GDM1 (cell line): ENCODE results near the gene CLEC16A.

Source experiments
- DNase-seq: peaks from one replicate; lab custom pipeline; 2025; lab: John Stamatoyannopoulos, UW

Gene CLEC16A

GRCh38 chr16:11162586-11163268 is 218.4 kb downstream of the CLEC16A start:
- DNase-seq = no peak

- no peak for DNase-seq
Observed at GRCh38 chr16:11163761-11164261, 219.4 kb downstream of the CLEC16A start.

GRCh38 chr16:11164482-11165270 is 220.3 kb downstream of the CLEC16A start:
- no peak for DNase-seq

GRCh38 chr16:11165349-11165748 is 221.0 kb downstream of the CLEC16A start:
- DNase-seq = no peak

- no peak for DNase-seq
Observed at GRCh38 chr16:11165894-11166665, 221.7 kb downstream of the CLEC16A start.

GRCh38 chr16:11167581-11167980 is 223.2 kb downstream of the CLEC16A start:
- DNase-seq = no peak

GRCh38 chr16:11168386-11169051 is 224.2 kb downstream of the CLEC16A start:
- DNase-seq = no peak

GRCh38 chr16:11169641-11170040 is 225.3 kb downstream of the CLEC16A start:
- no peak for DNase-seq

- DNase-seq = no peak
Observed at GRCh38 chr16:11170201-11170600, 225.8 kb downstream of the CLEC16A start.

- no peak for DNase-seq
Observed at GRCh38 chr16:11170696-11171447, 226.5 kb downstream of the CLEC16A start.

- no peak for DNase-seq
Observed at GRCh38 chr16:11171448-11171709, 227.0 kb downstream of the CLEC16A start.

GRCh38 chr16:11171757-11172299 is 227.5 kb downstream of the CLEC16A start:
- DNase-seq = no peak

- no peak for DNase-seq
Observed at GRCh38 chr16:11173426-11173825, 229.1 kb downstream of the CLEC16A start.

GRCh38 chr16:11174141-11174540 is 229.8 kb downstream of the CLEC16A start:
- no peak for DNase-seq

- no peak for DNase-seq
Observed at GRCh38 chr16:11175106-11175786, 230.9 kb downstream of the CLEC16A start.

GRCh38 chr16:11175787-11176341 is 231.5 kb downstream of the CLEC16A start:
- DNase-seq = no peak

- no peak for DNase-seq
Observed at GRCh38 chr16:11177578-11178160, 233.3 kb downstream of the CLEC16A start.

GRCh38 chr16:11178424-11178823 is 234.1 kb downstream of the CLEC16A start:
- DNase-seq = no peak

- no peak for DNase-seq
Observed at GRCh38 chr16:11179574-11179973, 235.2 kb downstream of the CLEC16A start.

GRCh38 chr16:11180489-11180888 is 236.1 kb downstream of the CLEC16A start:
- DNase-seq = no peak
